Bone marrow (tissue), 2 donors: ENCODE results near the gene ITPK1.
"Not testable (repeated sequence)": the region's sequence is repeated elsewhere in the genome, so short reads cannot be mapped to it uniquely, and the experiment has no call there.

ENCODE experiments used
- DNase-seq, 2 donors: peaks; one replicate each; lab custom pipeline; 2025; lab: John Stamatoyannopoulos, UW

Gene ITPK1

DNA sequence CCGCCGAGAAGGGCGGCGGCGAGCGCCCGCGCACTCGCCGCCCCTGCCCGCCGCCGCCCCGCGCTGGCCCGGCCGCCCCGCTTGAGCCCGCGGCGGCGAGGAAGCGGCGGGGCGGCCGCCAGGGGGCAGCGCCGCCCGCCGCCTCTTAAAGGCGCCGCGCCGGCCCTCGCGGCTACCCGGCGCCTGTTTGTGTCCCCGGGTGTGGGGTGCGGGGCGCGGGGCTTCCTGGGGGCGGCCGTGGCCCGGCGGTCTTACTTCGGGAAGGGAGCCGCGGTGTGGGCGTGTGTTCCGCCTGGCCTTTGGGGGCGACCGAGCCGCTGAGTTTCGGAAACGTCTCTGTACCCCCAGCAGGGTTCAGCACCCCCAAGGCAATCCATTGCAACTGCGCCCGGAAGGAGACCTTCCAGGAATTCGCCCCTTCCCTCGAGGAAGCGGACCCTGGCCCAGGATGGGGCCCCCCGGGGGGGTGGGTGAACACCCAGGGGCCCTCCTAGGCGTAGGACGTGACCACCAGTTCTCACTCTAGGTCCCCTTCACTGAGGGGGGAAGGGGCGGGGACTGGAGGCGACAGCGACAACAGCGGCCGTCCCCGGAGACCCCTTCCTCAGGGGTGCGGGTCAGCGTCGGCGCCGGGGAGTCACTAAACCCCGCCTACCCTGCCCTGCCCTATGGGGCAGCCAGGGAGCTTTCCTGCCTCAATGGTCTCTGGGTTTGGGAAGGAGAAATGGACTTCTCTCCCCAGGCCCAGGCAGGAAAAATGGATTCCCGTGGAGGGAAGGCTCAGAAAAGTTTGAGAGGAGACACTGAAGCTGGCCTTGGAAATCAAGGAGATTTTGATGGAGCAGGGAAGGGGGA lies at the start of gene ITPK1:
Gene ITPK1, minus strand, starts transcription at position 105 of the 855 bp plus-strand sequence. CDS start 762 bp downstream, outside the sequence.
- DNase-seq, result peak in 1 of 2 donors; percentile 63

DNA sequence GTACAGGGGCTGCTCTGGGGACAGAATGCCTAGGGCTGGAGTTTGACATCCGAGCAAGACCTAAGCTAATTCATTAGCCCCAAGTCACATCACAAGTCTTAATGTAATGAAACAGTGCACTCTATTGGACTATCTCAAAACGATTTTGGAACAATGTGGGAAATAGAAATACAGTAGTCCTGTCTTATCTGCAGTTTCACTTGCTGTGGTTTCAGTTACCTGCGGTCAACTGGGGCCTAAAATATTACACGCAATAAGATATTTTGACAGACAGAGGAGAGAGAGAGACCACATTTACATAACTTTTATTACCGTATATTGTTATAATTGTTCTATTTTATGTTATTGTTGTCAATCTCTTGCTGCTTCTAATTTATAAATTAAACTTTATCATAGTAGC lies 47.8 kb upstream of the ITPK1 start:
- no peak for DNase-seq

DNA sequence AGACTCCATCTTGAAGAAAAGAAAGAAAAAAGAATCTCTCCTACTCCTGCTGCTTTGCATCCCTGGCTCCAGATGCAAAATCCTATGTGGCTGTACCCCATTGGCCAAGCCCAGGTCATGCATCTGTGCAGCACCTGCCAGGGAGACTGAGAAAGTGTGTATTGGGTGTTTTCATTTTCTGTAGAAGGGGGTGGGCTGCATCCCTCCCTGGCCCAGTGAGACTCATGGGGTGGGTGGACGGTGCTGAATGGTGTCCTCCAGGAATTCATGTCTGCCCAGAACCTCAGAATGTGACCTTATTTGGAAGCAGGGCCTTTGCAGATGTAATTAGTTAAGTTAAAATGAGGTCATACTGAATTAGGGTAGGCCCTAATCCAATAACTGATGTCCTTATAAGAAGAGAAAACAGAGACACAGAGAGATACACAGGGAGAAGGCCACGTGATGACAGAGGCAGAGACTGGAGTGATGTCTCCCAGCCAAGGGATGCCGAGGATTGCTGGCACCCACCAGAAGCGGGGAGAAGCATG lies 45.8 kb upstream of the ITPK1 start:
- DNase-seq, result no peak

DNA sequence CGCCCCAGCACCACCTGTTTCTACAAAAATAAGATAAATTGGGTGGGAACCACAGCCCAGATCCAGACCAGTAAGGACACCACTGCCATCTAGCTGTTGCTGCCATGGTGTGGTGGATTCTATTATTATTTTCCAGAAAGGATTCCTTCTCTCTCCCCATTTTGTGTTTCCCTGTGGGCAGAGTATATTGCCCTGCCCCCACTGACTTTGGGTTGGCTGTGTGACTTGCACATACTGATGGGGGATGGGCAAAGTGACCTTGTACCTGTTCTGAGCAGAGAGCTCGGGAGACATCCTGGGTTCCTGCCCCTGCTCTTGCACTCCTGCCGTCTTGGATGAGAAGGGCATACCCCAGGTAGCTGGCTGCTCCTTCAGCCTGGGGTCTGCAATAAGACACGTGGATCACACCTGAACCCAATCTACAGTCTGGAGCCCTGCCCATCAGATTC lies 44.7 kb upstream of the ITPK1 start:
- no peak for DNase-seq

DNA sequence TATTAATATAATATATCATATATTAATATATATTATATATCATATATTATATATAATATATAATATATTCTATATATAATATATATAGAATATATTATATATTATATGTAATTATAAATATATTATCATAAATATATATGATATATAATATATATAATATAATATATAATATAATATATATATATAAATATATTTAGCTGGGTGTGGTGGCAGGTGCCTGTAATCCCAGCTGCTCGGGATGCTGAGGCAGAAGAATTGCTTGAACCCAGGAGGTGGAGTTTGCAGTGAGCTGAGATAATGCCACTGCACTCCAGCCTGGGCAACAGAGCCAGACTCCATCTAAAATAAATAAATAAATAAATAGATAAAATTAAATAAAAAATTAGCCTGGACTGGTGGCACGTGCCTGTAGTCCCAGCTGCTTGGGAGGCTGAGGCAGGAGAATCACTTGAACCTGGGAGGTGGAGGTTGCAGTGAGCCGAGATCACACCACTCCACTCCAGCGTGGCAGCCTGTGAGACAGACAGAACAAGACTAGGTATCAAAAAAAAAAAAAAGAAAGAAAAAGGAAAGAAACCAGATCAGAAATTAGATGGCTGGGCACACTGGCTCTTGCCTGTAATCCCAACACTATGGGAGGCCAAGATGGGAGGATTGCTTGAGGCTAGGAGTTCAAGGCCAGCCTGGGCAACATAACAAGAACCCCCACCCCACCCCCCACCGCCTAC lies 44.1 kb upstream of the ITPK1 start:
- DNase-seq, result not testable (repeated sequence)

DNA sequence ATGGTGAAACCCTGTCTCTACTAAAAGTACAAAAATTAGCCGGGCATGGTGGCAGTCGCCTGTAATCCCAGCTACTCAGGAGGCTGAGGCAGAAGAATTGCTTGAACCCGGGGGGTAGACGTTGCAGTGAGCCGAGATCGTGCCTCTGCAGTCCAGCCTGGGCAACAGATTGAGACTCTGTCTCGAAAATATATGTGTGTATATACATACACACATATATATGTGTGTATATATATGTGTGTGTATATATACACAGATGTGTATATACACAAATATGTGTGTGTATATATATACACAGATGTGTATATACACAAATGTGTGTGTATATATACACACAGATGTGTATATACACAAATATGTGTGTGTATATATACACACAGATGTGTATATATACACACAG lies 42.6 kb upstream of the ITPK1 start:
- DNase-seq, result not testable (repeated sequence)

DNA sequence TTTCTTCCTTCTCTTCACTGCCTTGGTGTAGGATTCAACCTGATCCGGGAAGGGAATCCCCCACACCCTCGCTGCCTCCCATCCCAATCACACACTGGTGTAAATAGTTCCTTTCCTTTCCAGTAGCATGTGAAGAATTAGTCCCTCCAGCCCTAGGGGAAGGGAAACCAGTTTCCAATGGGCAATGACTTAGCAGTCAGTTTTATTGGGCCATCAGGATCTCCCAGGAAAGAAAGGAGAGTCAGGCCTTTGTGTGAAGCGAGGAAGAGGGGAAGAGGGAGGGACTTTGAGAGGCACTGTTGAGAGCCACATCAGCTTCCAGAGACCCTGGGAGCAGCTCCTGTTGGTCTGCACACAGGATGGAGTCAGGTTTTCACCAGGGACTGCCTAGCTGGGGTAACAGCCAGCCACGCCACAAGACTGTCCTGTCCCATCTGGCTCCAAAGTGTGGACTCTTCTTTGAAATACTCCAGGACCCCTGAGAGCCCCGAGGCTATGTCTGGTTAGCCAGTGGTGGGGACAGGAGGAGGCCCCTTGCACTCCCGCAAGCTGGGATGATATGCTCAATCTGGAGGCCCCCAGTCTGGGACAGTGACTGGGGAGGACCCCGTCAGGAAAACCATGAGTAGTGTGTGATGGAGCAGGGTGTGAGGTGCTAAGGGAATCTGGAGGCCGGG lies 41.1 kb upstream of the ITPK1 start:
- no peak for DNase-seq

DNA sequence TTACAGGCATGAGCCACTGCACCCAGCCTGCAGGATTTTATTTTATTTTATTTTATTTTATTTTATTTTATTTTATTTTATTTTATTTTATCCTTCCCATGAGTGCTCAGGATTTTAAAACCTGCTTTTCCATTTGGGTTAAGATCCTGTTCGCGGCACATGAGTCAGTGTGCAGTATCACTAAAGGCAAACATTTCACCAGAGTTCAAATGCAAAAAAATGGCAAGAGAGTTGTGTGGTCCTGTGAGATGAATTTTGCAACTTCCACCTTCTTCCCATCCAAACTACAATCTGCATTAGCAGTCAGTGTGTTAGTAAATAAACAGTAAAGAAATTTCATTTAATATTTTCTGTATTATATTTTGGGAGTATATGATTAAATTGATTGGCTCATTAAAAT lies 39.9 kb upstream of the ITPK1 start:
- no peak for DNase-seq

DNA sequence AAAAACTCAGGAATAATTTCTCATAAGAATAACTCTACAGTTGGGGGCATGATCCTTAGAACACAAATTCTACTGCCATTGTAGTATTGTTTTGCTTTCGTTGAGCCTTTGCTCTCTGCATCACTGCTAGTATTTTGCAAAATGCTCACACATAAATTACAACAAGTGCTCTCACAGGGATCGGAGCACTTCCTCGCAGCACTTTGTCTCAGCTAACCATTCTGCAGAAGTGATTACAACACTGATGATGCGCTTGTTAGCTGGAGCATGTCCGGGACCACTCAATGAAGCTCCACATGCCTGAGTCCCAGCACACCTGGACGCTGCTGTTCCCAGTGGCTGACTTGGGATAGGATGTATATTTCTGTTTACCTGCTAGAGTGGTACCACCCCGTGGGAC lies 37.4 kb upstream of the ITPK1 start:
- no peak for DNase-seq

DNA sequence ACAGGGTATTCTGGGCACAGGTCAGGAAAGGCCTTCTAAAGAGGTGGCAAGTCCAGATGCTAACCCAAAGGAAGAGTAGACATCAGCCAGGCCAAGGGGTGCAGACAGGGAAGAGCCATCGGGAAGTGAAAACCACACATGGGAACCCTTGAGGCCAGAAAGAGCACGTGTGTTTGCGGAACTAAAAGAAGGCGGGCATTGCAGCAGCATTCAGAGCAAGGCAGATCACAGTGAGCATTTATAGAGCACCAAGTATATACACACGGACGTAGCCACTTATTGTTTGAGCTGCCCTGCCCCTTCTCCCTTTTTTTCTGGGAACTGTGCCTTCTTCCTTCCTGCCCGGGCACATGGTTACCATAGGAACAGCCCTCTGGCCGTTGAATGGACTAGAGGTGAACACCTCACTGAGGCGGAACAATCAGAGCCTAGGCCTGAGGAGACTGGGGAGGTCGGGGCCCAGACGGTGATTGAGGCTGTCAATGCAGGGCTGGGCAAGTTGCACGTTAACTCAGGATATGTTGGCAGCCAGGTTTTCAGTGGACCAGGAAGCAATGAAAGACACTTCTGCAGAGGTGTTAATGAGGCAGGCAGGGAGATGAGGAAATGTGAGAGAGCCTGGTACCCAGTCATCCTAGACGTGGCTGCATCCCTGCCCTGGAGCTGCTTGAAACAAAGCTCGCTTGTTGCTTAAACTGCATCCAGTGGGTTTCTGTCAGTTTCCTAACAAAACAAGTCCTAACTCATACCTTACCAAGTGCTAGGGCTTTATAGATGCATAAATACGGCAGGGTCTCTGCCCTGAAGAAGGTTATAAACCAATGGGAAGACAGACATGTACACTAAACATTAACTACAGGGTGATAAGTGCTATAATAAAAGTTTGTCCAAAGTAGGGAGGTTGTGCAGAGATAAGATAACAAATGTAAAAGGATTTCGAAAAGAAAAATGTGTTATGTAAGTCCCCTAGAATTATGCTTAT lies 34.8 kb upstream of the ITPK1 start:
- DNase-seq, result no peak

DNA sequence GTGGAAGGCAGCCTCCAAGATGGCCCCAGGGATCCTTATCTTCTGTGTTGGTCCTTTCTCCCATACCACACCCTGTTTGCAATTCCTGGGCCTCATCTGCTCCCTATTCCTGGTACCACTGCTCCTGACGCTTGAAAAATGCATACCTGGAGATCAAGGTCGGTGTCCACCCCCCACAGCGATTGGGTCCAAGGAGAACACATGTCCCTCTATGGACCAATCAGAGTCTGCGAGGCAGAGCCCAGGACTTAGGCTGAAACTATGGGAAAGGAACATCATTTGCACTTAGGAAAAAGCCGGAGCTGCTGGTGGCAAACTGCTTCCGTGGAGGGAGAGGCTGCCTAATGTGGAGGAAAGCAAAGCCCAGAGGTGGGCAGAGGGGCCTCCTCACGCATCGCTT lies 33.3 kb upstream of the ITPK1 start:
- no peak for DNase-seq

DNA sequence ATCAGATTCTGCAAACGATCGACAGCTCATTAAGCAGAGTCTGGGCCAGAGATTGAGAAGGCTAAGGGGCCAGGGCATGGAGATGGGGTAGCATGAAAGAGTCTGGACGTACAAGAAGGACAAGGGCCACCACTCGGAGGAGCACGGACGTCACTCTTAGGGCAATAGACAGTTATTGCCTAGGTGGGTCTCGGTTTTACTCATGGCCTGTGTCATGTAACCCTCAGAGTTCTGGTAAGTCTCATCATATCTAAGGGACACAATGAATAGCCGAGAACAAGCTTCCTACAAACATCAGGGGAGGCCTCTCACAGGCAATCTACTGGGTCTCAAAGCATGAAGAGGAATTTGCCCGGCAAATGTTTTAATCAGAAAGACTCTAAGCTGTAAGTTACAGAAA lies 30.4 kb upstream of the ITPK1 start:
- no peak for DNase-seq

DNA sequence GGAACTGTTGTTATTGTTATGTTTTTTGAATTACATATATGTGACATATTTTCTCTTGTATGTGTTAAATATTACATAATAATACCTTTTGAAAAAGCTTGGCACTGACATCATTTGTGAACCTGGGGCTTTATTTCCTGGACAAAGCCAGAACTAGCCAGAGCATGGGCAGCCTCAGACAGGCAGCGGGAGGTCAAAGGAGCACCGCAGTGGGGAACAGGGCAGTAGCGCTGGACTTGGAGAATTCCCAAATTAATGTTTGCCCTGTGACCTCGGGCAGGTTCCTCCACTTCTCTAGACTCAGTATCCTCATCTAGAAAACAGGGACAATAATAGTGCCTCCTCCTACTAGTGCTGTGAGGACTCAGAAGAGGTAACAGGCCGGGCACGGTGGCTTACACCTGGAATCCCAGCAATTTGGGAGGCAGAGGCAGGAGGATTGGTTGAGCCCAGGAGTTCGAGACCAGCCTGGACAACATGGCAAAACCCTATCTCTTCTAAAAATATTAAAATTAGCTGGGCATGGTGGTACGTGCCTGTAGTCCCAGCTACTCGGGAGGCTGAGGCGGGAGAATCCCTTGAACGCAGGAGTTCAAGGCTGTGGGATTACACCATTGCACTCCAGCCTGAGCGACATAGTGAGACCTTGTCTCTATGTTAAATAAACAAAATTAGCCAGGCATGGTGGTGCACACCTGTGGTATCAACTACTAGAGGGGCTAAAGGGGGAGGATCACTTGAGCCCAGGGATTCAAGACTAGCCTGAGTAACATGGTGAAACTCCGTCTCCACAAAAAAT lies 27.3 kb upstream of the ITPK1 start:
- DNase-seq, result no peak

DNA sequence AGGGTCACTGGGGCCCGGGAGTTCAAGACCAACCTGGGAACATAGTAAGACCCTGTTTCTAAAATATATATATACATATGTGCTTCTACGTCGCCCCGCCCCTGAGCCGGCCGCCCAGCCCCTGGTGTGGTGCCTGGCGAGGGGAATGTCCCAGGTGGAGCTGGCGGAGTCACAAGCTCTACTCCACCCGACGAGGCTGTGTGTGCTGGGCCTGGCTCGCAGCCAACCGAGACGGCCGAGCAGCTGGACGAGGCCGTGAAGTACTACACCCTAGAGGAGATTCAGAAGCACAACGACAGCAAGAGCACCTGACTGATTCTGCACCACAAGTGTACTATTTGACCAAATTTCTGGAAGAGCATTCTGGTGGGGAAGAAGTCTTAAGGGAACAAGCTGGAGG lies 22.1 kb upstream of the ITPK1 start:
- no peak for DNase-seq

DNA sequence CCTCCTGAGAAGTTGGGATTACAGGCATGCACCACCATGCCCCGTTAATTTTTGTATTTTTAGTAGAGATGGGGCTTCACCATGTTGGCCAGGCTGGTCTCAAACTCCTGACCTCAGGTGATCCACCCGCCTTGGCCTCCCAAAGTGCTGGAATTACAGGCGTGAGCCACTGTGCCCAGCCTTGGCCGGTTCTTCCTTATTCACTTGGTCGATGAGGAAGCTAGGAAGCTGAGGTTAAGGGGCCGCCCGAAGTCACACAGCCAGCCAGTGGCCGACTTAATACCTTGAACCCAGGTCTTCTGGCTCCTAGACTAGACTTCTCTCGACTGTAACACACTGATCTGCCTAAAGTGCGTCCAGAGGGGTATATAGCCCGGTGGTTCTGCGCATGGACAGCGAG lies 20.8 kb upstream of the ITPK1 start:
- DNase-seq, result not testable (repeated sequence)

DNA sequence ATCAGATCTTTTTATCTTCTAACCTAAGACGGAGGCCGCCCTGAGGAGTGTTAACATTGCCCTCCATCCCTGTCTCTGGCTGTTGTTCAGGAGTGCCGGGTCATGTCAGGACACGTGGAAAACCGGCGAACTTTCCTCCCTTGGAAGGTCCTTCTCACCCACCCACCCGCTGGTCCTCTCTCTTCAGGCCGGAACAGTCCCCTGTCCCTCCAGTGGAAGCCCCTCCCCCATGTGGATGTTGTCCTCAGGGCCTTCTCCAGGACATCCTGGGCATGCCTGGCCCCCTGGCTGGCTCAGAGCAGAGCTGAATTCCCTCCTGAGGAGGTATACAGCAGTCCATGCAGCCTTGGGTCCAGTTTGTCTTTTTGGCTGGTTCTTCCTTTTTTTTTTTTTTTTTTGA lies 20.3 kb upstream of the ITPK1 start:
- no peak for DNase-seq

DNA sequence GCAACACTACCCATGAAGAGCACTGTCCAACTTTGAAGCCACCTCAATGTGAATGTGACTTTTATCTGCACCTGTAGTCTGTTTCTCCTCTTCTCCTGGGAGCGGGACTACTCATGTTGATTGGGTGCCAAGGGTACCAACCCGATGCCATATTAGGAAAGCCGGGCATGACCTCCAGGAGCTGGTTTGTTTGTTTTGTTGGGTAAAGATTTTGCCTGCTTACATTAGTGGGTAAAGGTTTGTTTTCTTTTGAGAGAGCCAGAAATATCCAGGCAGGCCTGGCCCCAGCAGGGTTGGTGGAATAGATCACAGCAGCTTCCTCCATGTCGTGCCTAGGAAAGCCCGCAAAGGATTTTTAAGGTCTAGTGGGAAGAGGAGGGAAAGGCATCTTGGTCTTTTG lies 19.7 kb upstream of the ITPK1 start:
- DNase-seq, result no peak

DNA sequence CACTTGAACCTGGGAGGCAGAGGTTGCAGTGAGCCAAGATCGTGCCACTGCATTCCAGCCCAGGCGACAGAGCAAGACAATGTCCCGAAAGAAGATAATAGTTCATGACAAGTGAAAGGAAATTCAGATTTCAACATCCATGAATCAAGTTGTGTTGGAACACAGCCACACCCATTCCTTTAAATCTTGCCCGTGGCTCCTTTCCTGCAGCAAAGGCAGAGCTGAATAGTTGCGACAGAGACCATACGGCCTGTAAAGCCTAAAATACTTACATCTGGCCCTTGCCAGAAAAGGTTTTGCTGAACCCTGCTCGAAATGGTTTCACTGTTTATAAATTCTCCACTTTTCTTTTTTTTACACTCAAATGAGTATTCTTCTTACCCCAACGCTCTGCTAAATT lies 17.7 kb upstream of the ITPK1 start:
- no peak for DNase-seq

DNA sequence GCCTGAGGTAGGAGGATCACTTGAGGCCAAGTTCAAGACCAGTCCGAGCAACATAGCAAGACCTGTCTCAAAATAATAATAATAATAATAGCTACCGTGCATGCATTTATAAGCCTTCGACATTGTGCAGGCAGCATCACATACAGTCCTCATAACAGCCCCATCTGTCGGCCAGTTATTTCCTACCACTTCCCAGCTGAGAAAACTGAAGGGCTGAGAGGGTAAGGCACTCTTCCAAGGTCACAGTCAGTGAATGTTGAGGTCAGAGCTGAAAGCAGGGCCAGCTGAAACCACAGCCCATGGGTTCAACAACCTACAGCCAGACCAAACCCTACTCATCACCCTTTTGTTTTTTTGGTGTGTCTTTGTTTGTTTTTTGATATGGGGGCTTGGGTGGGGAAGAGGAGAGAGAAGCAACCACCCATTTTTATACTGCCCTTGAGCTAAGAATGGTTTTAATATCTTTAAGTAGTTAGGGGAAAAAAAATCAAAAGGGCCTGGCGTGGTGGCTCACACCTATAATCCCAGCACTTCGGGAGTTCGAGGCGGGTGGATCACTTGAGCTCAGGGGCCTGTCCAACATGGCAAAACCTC lies 16.8 kb upstream of the ITPK1 start:
- no peak for DNase-seq

DNA sequence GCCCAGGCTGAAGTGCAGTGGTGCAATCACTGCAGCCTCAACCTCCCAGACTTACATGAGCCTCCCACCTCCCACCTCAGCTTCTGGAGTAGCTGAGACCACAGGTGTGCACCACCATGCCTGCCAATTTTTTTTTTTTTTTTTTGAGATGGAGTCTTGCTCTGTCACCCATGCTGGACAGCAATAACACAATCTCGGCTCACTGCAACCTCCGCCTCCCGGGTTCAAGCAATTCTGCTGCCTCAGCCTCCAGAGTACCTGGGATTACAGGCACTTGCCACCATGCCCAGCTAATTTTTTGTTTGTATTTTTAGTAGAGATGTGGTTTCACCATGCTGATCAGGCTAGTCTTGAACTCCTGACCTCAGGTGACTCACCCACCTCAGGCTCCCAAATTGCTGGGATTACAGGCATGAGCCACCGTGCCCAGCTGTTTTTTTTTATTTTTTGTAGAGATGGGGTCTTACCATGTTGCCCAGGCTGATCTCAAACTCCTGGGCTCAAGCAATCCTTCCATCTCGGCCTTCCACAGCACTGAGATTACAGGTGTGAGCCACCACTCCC lies 15.6 kb upstream of the ITPK1 start:
- not testable (repeated sequence) for DNase-seq
